Right cardiac atrium (tissue), 5 donors: ENCODE data around the gene BRD7. TPM values are rescaled to one million over a fixed set of nuclear protein-coding genes. Genes with fewer than 3 reads are reported as not detected.

Experiments
- ATAC-seq, 2 donors: fragments of 200-7000 bp; cut with Tn5 transposase; one replicate each; pipeline versions ENCODE4 v1.8.0 to v1.9.1; 2020; ENCODE audit warnings: moderate library complexity in 2 of 2, mild to moderate bottlenecking in 1 of 2
- DNase-seq, 3 donors: peaks; one replicate each; pipeline ENCODE4 v3.0.0-alpha.2; 2020
- H3K27ac ChIP-seq: one replicate; pipeline ENCODE4 v1.5.1; 2013; ENCODE audit warnings: mild to moderate bottlenecking, low read length, control low read depth, moderate library complexity
- H3K27me3 ChIP-seq: one replicate; pipeline ENCODE4 v1.6.1; 2013; ENCODE audit not compliant: control insufficient read depth, insufficient read depth
- H3K4me1 ChIP-seq: one replicate; pipeline ENCODE4 v1.6.1; 2013; ENCODE audit warnings: low read length; ENCODE audit not compliant: control insufficient read depth, insufficient read depth
- H3K4me3 ChIP-seq: one replicate; pipeline ENCODE4 v1.5.1; 2013; ENCODE audit warnings: low read length, control low read depth
- H3K9me3 ChIP-seq: one replicate; pipeline ENCODE4 v1.6.1; 2013; ENCODE audit warnings: low read length; ENCODE audit not compliant: control insufficient read depth
- WGBS: extraction: QIAGEN DNeasy Blood & Tissue Kit; methylation state at CpG from one replicate; pipeline ENCODE4 v1.1.7; 2013; 5-methylcytosine and 5-hydroxymethylcytosine counted together
- intact Hi-C, 4 donors: fragments of 100-400 bp; cut with DNase I; formaldehyde crosslinking; loops; one replicate each; pipeline versions ENCODE4 v1.11.0 to v1.14.0; 2022 to 2023
- microRNA-seq, 2 donors: library from miRNA; unstranded; fragments of <30 nt; microRNA quantifications; one replicate each; pipeline ENCODE4 v1.2.0, GENCODE V29; 2020 to 2021
- polyA plus RNA-seq: library from polyadenylated mRNA; stranded (reverse); fragments of 200-250 nt; gene quantifications from one replicate; pipeline ENCODE4 v1.2.3, GENCODE V29; 2013
- total RNA-seq, 4 donors: library from RNA; stranded (reverse); fragmentation: NEBNext Ultra II Directional; extraction: Animal tissue kit (Norgen Biotek cat#: 25700); gene quantifications; one replicate each; pipeline ENCODE4 v1.2.1, GENCODE V29; 2021
- donor health status: healthy with polysubstance abuse.
- donor health status: DM: no; HTN: yes; CAD: no.
- donor health status: DM: no; HTN: no; CAD: no.
- donor health status: DM: no; HTN: yes; CAD: no; lungs with severe emphysema.
- donor health status: DM: yes; HTN: yes; CAD: no.

The BRD7 gene
- total and polyA plus RNA-seq, 5 donors, result 33.8 to 48.0 (median 43.6) TPM

- intact Hi-C loops, result no loop called here
- 89% methylated on average over 5 of the region's 5 CpGs for WGBS
- Histone ChIP-seq H3K9me3 (no peaks in the 10 kb centered on the region), H3K27me3 (no peaks in the 10 kb centered on the region), H3K4me1 (no peaks in the 10 kb centered on the region), H3K4me3 (no peak overlapping the region), H3K27ac (no peak overlapping the region)
- DNase-seq (peak in 1 of 3 donors; percentile 13), ATAC-seq (no peak)
These were observed 100.4 kb downstream of the BRD7 start for GRCh38 chr16:50268352-50268751.

GRCh38 chr16:50267651-50268050 is 101.1 kb downstream of the BRD7 start:
- H3K4me1 ChIP-seq, result no peaks in the 10 kb centered on the region
- DNase-seq, result peak; percentile 16 to 57 (median 38)
- H3K9me3 ChIP-seq, result no peaks in the 10 kb centered on the region
- ATAC-seq, result no peak
- no peak overlapping the region for H3K27ac ChIP-seq
- H3K27me3 ChIP-seq, result no peaks in the 10 kb centered on the region
- no peak overlapping the region for H3K4me3 ChIP-seq
- intact Hi-C loops, result no loop called here
- WGBS, result 56% methylated on average over 3 of the region's 3 CpGs

GRCh38 chr16:50267151-50267631 is 101.6 kb downstream of the BRD7 start:
- DNase-seq (peak; percentile 7 to 61 (median 32)), ATAC-seq (no peak)
- Histone ChIP-seq H3K4me3 (no peak overlapping the region), H3K27me3 (no peaks in the 10 kb centered on the region), H3K9me3 (no peaks in the 10 kb centered on the region), H3K27ac (no peak overlapping the region), H3K4me1 (no peaks in the 10 kb centered on the region)
- intact Hi-C loops, result no loop called here
- 79% methylated on average over 8 of the region's 8 CpGs for WGBS

- Histone ChIP-seq H3K4me1 (no peaks in the 10 kb centered on the region), H3K4me3 (peak within 1 kb of the TSS; percentile 1), H3K27me3 (no peaks in the 10 kb centered on the region), H3K27ac (peak within 1 kb of the TSS; percentile 39), H3K9me3 (no peaks in the 10 kb centered on the region)
- DNase-seq (peak; percentile 81 to 93 (median 92)), ATAC-seq (peak; percentile 88)
- WGBS, result 22% methylated on average over 25 of the region's 25 CpGs
- intact Hi-C loops, result no loop called here
These were observed 102.3 kb downstream of the BRD7 start, which contains the start of gene ADCY7 for GRCh38 chr16:50266337-50267091. ADCY7 (plus strand) TSS chr16:50266551; CDS start chr16:50288180, 21,629 bp downstream.

Small RNA genes within 50 kb of the gene (microRNA-seq; reads per million reads assigned to microRNA genes)
- gene MIR6771, result 0 reads per million in 2 donors

Other genes starting within 250 kb of the BRD7 start
- gene TENT4B, start 215.7 kb downstream of the BRD7 start, total RNA-seq, result 1 to 10 TPM; 6.3 to 8.4 (median 7.3) TPM
- gene TENT4B, start 215.7 kb downstream of the BRD7 start, polyA plus RNA-seq, result 3.0 TPM
- gene ADCY7, start 102.4 kb downstream of the BRD7 start, total RNA-seq, result 10 to 100 TPM; 11.4 to 21.2 (median 18.2) TPM
- 4.8 TPM for gene ADCY7, start 102.4 kb downstream of the BRD7 start, polyA plus RNA-seq
- 1 to 10 TPM; 1.1 to 3.2 (median 2.1) TPM for gene NKD1, start 179.4 kb upstream of the BRD7 start, total RNA-seq
- 0.68 TPM for gene NKD1, start 179.4 kb upstream of the BRD7 start, polyA plus RNA-seq